ENCODE measurements around the gene C14orf132. TPM values are rescaled to one million over a fixed set of nuclear protein-coding genes. Genes with fewer than 3 reads are reported as not detected.
A peak's percentile ranks its signal among the peaks of the same experiment; 100 is the strongest.

C14orf132 gene
- total RNA-seq, 1 donor from 2014 or later: 33.2 TPM

- Mint-ChIP-seq H3K36me3 (ENCODE audit: low read depth) (peaks cover 4% of the 10 kb centered on the region), H3K9me3 (ENCODE audit: low read depth) (no peaks in the 10 kb centered on the region), H3K4me1 (ENCODE audit: low read depth) (peaks cover 39% of the 10 kb centered on the region), H3K4me3 (ENCODE audit: unreplicated experiment) (no peak overlapping the region), H3K27ac (ENCODE audit: unreplicated experiment) (no peak overlapping the region), H3K27me3 (ENCODE audit: low read depth) (peaks cover 4% of the 10 kb centered on the region)
- peak; percentile 87 for TF ChIP-seq CTCF (IDR thresholded peaks at IDR 0.05)
- no peak for DNase-seq (ENCODE audit: low spot score)
Measured at GRCh38 chr14:96098309-96098998, 59.3 kb downstream of the C14orf132 start.

- H3K27ac Mint-ChIP-seq (ENCODE audit: unreplicated experiment): no peak overlapping the region
Measured at GRCh38 chr14:96098999-96099335, 59.8 kb downstream of the C14orf132 start.

GRCh38 chr14:96100161-96101064 is 61.3 kb downstream of the C14orf132 start:
- TF ChIP-seq CTCF (IDR thresholded peaks at IDR 0.05): peak; percentile 97
- Mint-ChIP-seq H3K27me3 (ENCODE audit: low read depth) (peaks cover 4% of the 10 kb centered on the region), H3K4me3 (ENCODE audit: unreplicated experiment) (no peak overlapping the region), H3K4me1 (ENCODE audit: low read depth) (peaks cover 32% of the 10 kb centered on the region), H3K36me3 (ENCODE audit: low read depth) (no peaks in the 10 kb centered on the region), H3K27ac (ENCODE audit: unreplicated experiment) (no peak overlapping the region), H3K9me3 (ENCODE audit: low read depth) (no peaks in the 10 kb centered on the region)
- DNase-seq (ENCODE audit: low spot score): no peak

More at GRCh38 chr14:96098999-96099335, 59.8 kb downstream of the C14orf132 start:
- peaks cover 4% of the 10 kb centered on the region for H3K27me3 Mint-ChIP-seq (ENCODE audit: low read depth)
- H3K4me1 Mint-ChIP-seq (ENCODE audit: low read depth): peaks cover 39% of the 10 kb centered on the region
- TF ChIP-seq CTCF (IDR thresholded peaks at IDR 0.05): no peak
- no peak overlapping the region for H3K4me3 Mint-ChIP-seq (ENCODE audit: unreplicated experiment)
- H3K36me3 Mint-ChIP-seq (ENCODE audit: low read depth): peaks cover under 1% of the 10 kb centered on the region
- DNase-seq (ENCODE audit: low spot score): no peak
- H3K9me3 Mint-ChIP-seq (ENCODE audit: low read depth): no peaks in the 10 kb centered on the region

- Mint-ChIP-seq H3K9me3 (ENCODE audit: low read depth) (no peaks in the 10 kb centered on the region), H3K36me3 (ENCODE audit: low read depth) (no peaks in the 10 kb centered on the region), H3K4me1 (ENCODE audit: low read depth) (peaks cover 20% of the 10 kb centered on the region), H3K27me3 (ENCODE audit: low read depth) (peaks cover 13% of the 10 kb centered on the region), H3K4me3 (ENCODE audit: unreplicated experiment) (no peak overlapping the region), H3K27ac (ENCODE audit: unreplicated experiment) (no peak overlapping the region)
- TF ChIP-seq CTCF (IDR thresholded peaks at IDR 0.05): peak; percentile 16
- no peak for DNase-seq (ENCODE audit: low spot score)
Measured at GRCh38 chr14:96102081-96102856, 63.1 kb downstream of the C14orf132 start.

GRCh38 chr14:96103075-96103474 is 63.9 kb downstream of the C14orf132 start:
- no peak overlapping the region for H3K27ac Mint-ChIP-seq (ENCODE audit: unreplicated experiment)
- H3K4me1 Mint-ChIP-seq (ENCODE audit: low read depth): peaks cover 20% of the 10 kb centered on the region
- no peaks in the 10 kb centered on the region for H3K9me3 Mint-ChIP-seq (ENCODE audit: low read depth)
- TF ChIP-seq CTCF (IDR thresholded peaks at IDR 0.05): no peak
- DNase-seq (ENCODE audit: low spot score): no peak
- no peak overlapping the region for H3K4me3 Mint-ChIP-seq (ENCODE audit: unreplicated experiment)
- peaks cover 16% of the 10 kb centered on the region for H3K27me3 Mint-ChIP-seq (ENCODE audit: low read depth)
- no peaks in the 10 kb centered on the region for H3K36me3 Mint-ChIP-seq (ENCODE audit: low read depth)
